SK-N-SH treated with all-trans-retinoic acid at 6 μM for 48 hours (cell line): ENCODE measurements around the gene KIAA0753.

ENCODE experiments used
- ATAC-seq: fragments of 200-7000 bp; cut with Tn5 transposase; 3 replicates; pipeline ENCODE4 v1.9.1; 2020; ENCODE audit warnings: mild to moderate bottlenecking, moderate library complexity
- ARNTL ChIP-seq: fragments of 450-650 bp; formaldehyde crosslinking; IDR thresholded peaks from 2 replicates; pipeline ENCODE4 v1.5.0; 2020; ENCODE audit warnings: low read depth, mild to moderate bottlenecking, moderate library complexity, borderline replicate concordance
- BACH2 ChIP-seq: fragments of 250-450 bp; sonication (Bioruptor Pico); IDR thresholded peaks from 2 replicates; pipeline ENCODE4 v1.9.0; 2021; ENCODE audit warnings: mild to moderate bottlenecking, borderline replicate concordance
- CSDC2 ChIP-seq: fragments of 250-450 bp; sonication (Bioruptor Pico); IDR thresholded peaks from 2 replicates; pipeline ENCODE4 v1.5.0; 2020; ENCODE audit warnings: mild to moderate bottlenecking, moderate library complexity
- ESRRG ChIP-seq: fragments of 250-450 bp; sonication (Bioruptor Pico); IDR thresholded peaks from 2 replicates; pipeline ENCODE4 v1.6.1; 2021; ENCODE audit warnings: mild to moderate bottlenecking
- GLIS3 ChIP-seq: fragments of 250-450 bp; sonication (Bioruptor Pico); IDR thresholded peaks from 2 replicates; pipeline ENCODE4 v1.5.0; 2020; ENCODE audit warnings: mild to moderate bottlenecking, moderate library complexity
- ISL1 ChIP-seq: fragments of 250-450 bp; sonication (Bioruptor Pico); IDR thresholded peaks from 2 replicates; pipeline ENCODE4 v2.1.2; 2022; ENCODE audit warnings: mild to moderate bottlenecking, moderate library complexity
- OSR1 ChIP-seq: fragments of 250-450 bp; sonication (Bioruptor Pico); IDR thresholded peaks from 2 replicates; pipeline ENCODE4 v1.8.0; 2022; ENCODE audit warnings: moderate library complexity, mild to moderate bottlenecking, inconsistent platforms
- PPARA ChIP-seq: fragments of 250-450 bp; sonication (Bioruptor Pico); IDR thresholded peaks from 2 replicates; pipeline ENCODE4 v1.5.0; 2020; ENCODE audit warnings: mild to moderate bottlenecking, borderline replicate concordance
- RARB ChIP-seq: fragments of 250-450 bp; sonication (Bioruptor Pico); IDR thresholded peaks from 2 replicates; pipeline ENCODE4 v1.8.0; 2021; ENCODE audit warnings: mild to moderate bottlenecking, moderate library complexity
- SNAI2 ChIP-seq: fragments of 250-450 bp; sonication (Bioruptor Pico); IDR thresholded peaks from 2 replicates; pipeline ENCODE4 v1.5.0; 2020; ENCODE audit warnings: mild to moderate bottlenecking, moderate library complexity
- TCF4 ChIP-seq: fragments of 250-450 bp; sonication (Bioruptor Pico); IDR thresholded peaks from 2 replicates; pipeline ENCODE4 v1.8.0; 2021; ENCODE audit warnings: mild to moderate bottlenecking, moderate library complexity, borderline replicate concordance
- TOX ChIP-seq: fragments of 250-450 bp; sonication (Bioruptor Pico); IDR thresholded peaks from 2 replicates; pipeline ENCODE4 v1.8.0; 2021; ENCODE audit warnings: mild to moderate bottlenecking, moderate library complexity, borderline replicate concordance
- ZC3H10 ChIP-seq: fragments of 250-450 bp; sonication (Bioruptor Pico); IDR thresholded peaks from 2 replicates; pipeline ENCODE4 v1.5.1; 2021; ENCODE audit warnings: mild to moderate bottlenecking, moderate library complexity
- ZFP3 ChIP-seq: fragments of 250-450 bp; sonication (Bioruptor Pico); IDR thresholded peaks from 2 replicates; pipeline ENCODE4 v1.5.0; 2020; ENCODE audit warnings: mild to moderate bottlenecking, moderate library complexity
- ZFP30 ChIP-seq: fragments of 450-650 bp; formaldehyde crosslinking; IDR thresholded peaks from 2 replicates; pipeline ENCODE4 v1.5.0; 2022; ENCODE audit warnings: mild to moderate bottlenecking, moderate library complexity
- ZNF565 ChIP-seq: fragments of 450-650 bp; formaldehyde crosslinking; conservative IDR thresholded peaks from 2 replicates; pipeline ENCODE4 v1.5.0; 2020; ENCODE audit warnings: low read depth, mild to moderate bottlenecking, moderate library complexity
- ZNF70 ChIP-seq: fragments of 450-650 bp; formaldehyde crosslinking; IDR thresholded peaks from 2 replicates; pipeline ENCODE4 v1.5.0; 2020; ENCODE audit warnings: mild to moderate bottlenecking, moderate library complexity
- ZNF8 ChIP-seq: fragments of 450-650 bp; formaldehyde crosslinking; IDR thresholded peaks from 2 replicates; pipeline ENCODE4 v1.5.0; 2020; ENCODE audit warnings: mild to moderate bottlenecking, moderate library complexity
- TF ChIP-seq, protein P1 (sequence below): fragments of 250-450 bp; sonication (Bioruptor Pico); IDR thresholded peaks from 2 replicates; pipeline ENCODE4 v1.8.0; 2020; ENCODE audit warnings: mild to moderate bottlenecking, moderate library complexity, borderline replicate concordance
- TF ChIP-seq, protein P2 (sequence below): fragments of 250-450 bp; sonication (Bioruptor Pico); IDR thresholded peaks from 2 replicates; pipeline ENCODE4 v1.8.0; 2021; ENCODE audit warnings: low read depth, mild to moderate bottlenecking, moderate library complexity, borderline replicate concordance
- TF ChIP-seq, protein P3 (sequence below): fragments of 250-450 bp; sonication (Bioruptor Pico); IDR thresholded peaks from 2 replicates; pipeline ENCODE4 v1.5.1; 2020; ENCODE audit warnings: low read depth, mild to moderate bottlenecking, moderate library complexity
- TF ChIP-seq, protein P4 (sequence below): fragments of 250-450 bp; sonication (Bioruptor Pico); IDR thresholded peaks from 2 replicates; pipeline ENCODE4 v1.5.1; 2021; ENCODE audit warnings: mild to moderate bottlenecking, moderate library complexity
- TF ChIP-seq, protein P5 (sequence below): fragments of 250-450 bp; sonication (Bioruptor Pico); IDR thresholded peaks from 2 replicates; pipeline ENCODE4 v1.5.0; 2020; ENCODE audit warnings: mild to moderate bottlenecking, moderate library complexity

KIAA0753 gene

DNA sequence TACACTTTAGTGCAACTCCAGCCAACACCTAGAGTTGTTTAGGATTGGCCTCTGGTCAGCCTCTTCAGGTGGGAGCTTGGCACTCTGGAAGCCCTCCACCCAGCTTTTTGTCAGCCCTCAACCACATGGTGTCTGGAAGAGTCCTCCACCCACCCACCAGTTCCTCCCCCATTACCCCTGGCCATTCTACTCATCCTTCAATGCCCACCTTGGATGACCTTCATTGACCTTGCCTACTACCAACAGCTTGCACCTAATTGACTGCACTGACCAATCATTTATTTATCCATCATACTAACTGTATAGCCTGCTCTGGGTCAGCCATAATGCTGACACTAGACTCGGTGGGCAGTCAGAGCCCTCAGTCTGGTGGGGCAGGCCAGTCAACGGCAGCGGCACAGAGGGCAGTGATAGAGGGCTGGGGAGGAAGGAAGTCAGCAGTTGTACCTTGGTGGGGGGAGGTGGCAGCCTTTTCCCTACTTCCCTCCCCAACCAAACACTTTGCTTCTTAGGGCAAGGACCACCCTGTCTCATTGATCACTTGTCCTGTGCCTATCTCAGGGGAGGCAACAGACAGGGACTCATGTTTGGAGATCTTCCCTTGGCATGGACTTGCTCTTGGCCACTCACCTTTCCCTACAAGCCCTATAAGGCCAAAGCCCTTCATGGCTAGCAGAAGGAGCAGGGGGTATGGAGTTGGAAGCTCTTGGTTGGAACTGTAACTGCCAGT is 43.4 kb upstream of the KIAA0753 start:
- TF ChIP-seq ZFP30 (CRISPR knock-in tag): no peak
- TF ChIP-seq GLIS3 (CRISPR knock-in tag): no peak
- TF ChIP-seq, protein P1, sequence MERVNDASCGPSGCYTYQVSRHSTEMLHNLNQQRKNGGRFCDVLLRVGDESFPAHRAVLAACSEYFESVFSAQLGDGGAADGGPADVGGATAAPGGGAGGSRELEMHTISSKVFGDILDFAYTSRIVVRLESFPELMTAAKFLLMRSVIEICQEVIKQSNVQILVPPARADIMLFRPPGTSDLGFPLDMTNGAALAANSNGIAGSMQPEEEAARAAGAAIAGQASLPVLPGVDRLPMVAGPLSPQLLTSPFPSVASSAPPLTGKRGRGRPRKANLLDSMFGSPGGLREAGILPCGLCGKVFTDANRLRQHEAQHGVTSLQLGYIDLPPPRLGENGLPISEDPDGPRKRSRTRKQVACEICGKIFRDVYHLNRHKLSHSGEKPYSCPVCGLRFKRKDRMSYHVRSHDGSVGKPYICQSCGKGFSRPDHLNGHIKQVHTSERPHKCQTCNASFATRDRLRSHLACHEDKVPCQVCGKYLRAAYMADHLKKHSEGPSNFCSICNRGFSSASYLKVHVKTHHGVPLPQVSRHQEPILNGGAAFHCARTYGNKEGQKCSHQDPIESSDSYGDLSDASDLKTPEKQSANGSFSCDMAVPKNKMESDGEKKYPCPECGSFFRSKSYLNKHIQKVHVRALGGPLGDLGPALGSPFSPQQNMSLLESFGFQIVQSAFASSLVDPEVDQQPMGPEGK (CRISPR knock-in tag): no peak
- no peak for TF ChIP-seq BACH2 (CRISPR knock-in tag)
- TF ChIP-seq ZNF565: no peak
- TF ChIP-seq, protein P2, sequence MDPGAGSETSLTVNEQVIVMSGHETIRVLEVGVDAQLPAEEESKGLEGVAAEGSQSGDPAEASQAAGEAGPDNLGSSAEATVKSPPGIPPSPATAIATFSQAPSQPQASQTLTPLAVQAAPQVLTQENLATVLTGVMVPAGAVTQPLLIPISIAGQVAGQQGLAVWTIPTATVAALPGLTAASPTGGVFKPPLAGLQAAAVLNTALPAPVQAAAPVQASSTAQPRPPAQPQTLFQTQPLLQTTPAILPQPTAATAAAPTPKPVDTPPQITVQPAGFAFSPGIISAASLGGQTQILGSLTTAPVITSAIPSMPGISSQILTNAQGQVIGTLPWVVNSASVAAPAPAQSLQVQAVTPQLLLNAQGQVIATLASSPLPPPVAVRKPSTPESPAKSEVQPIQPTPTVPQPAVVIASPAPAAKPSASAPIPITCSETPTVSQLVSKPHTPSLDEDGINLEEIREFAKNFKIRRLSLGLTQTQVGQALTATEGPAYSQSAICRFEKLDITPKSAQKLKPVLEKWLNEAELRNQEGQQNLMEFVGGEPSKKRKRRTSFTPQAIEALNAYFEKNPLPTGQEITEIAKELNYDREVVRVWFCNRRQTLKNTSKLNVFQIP (CRISPR knock-in tag): no peak
- TF ChIP-seq, protein P3, sequence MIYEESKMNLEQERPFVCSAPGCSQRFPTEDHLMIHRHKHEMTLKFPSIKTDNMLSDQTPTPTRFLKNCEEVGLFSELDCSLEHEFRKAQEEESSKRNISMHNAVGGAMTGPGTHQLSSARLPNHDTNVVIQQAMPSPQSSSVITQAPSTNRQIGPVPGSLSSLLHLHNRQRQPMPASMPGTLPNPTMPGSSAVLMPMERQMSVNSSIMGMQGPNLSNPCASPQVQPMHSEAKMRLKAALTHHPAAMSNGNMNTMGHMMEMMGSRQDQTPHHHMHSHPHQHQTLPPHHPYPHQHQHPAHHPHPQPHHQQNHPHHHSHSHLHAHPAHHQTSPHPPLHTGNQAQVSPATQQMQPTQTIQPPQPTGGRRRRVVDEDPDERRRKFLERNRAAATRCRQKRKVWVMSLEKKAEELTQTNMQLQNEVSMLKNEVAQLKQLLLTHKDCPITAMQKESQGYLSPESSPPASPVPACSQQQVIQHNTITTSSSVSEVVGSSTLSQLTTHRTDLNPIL (CRISPR knock-in tag): no peak
- TF ChIP-seq, protein P4, sequence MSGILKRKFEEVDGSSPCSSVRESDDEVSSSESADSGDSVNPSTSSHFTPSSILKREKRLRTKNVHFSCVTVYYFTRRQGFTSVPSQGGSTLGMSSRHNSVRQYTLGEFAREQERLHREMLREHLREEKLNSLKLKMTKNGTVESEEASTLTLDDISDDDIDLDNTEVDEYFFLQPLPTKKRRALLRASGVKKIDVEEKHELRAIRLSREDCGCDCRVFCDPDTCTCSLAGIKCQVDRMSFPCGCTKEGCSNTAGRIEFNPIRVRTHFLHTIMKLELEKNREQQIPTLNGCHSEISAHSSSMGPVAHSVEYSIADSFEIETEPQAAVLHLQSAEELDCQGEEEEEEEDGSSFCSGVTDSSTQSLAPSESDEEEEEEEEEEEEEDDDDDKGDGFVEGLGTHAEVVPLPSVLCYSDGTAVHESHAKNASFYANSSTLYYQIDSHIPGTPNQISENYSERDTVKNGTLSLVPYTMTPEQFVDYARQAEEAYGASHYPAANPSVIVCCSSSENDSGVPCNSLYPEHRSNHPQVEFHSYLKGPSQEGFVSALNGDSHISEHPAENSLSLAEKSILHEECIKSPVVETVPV (CRISPR knock-in tag): no peak
- no peak for ATAC-seq

DNA sequence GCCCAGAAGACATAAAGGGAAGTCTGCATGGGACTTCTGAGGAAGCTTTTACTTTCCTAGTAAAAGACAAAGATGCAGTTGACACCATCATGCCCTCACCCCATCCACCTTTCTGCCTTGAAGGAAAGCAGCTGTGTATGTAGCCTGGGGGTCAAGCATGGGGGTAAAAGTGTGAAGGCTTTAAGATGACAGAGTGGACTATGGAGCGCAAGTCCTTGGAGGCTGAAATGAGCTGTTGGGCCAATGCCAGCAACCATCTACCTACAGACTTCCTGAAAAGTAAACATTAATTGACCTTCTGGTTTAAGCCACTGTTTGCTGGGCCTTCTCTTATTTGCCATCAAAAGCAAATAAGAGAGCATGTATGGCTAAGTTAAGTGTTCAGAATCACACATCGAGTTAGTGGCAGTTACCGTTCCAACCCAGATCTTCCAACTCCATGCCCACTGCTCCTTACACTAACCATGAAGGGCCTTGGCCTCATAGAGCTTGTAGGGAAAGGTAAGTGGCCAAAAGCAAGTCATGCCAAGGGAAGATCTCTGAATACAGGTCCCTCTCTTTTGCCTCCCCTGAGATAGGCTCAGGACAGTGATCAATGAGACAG is 42.7 kb upstream of the KIAA0753 start:
- TF ChIP-seq ZFP3 (CRISPR knock-in tag) (no peak), SNAI2 (no peak)
- TF ChIP-seq, all 23 proteins: peak for 0
- ATAC-seq: no peak

DNA sequence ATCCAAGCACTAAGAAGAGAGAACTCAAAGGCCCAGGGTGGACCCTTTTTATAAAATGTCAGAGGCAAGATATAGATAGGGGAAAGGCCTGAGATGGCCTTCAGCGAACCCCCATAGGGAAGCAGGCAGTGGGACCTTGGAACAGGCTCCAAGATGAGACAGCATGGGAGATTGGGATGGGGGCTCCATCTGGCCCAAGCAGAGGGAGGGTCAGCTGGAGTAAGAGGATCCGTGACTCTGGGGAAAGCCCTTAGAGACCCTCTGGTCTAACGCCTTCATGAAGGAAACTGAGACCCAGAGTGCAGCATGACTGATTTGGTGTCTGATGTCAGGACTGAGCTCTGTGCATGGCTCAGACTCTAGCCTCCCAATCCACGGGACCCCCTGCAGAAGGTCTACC is 41.8 kb upstream of the KIAA0753 start:
- TF ChIP-seq, protein P1 (CRISPR knock-in tag): no peak
- TF ChIP-seq CSDC2 (CRISPR knock-in tag) (no peak), PPARA (CRISPR knock-in tag) (no peak), SNAI2 (no peak), TCF4 (CRISPR knock-in tag) (no peak), ZFP30 (CRISPR knock-in tag) (no peak)
- no peak for ATAC-seq

DNA sequence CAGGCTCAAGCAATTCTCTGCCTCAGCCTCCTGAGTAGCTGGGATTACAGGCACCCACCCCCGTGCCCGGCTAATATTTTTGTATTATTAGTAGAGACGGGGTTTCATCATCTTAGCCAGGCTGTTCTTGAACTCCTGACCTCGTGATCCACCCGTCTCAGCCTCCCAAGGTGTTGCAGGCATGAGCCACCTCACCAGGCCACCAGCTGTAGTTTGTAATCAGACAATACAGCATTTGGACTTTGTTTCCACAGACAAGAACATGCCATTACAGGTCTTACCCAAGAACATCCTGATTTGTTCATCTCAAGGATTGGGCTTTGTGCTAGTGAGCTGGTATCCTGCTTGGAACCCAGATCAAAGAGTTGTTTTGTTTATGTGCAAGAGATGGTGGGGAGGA is 41.2 kb upstream of the KIAA0753 start:
- TF ChIP-seq RARB (CRISPR knock-in tag) (no peak), ZNF8 (no peak), TOX (CRISPR knock-in tag) (no peak), OSR1 (CRISPR knock-in tag) (no peak), ESRRG (CRISPR knock-in tag) (no peak), TCF4 (CRISPR knock-in tag) (no peak), CSDC2 (CRISPR knock-in tag) (no peak), ZNF70 (CRISPR knock-in tag) (no peak), BACH2 (CRISPR knock-in tag) (no peak), ZC3H10 (no peak), ZFP30 (CRISPR knock-in tag) (no peak), GLIS3 (CRISPR knock-in tag) (no peak), ISL1 (no peak), ARNTL (no peak), ZNF565 (no peak), PPARA (CRISPR knock-in tag) (no peak)
- TF ChIP-seq, protein P3 (CRISPR knock-in tag): no peak
- TF ChIP-seq, protein P5, sequence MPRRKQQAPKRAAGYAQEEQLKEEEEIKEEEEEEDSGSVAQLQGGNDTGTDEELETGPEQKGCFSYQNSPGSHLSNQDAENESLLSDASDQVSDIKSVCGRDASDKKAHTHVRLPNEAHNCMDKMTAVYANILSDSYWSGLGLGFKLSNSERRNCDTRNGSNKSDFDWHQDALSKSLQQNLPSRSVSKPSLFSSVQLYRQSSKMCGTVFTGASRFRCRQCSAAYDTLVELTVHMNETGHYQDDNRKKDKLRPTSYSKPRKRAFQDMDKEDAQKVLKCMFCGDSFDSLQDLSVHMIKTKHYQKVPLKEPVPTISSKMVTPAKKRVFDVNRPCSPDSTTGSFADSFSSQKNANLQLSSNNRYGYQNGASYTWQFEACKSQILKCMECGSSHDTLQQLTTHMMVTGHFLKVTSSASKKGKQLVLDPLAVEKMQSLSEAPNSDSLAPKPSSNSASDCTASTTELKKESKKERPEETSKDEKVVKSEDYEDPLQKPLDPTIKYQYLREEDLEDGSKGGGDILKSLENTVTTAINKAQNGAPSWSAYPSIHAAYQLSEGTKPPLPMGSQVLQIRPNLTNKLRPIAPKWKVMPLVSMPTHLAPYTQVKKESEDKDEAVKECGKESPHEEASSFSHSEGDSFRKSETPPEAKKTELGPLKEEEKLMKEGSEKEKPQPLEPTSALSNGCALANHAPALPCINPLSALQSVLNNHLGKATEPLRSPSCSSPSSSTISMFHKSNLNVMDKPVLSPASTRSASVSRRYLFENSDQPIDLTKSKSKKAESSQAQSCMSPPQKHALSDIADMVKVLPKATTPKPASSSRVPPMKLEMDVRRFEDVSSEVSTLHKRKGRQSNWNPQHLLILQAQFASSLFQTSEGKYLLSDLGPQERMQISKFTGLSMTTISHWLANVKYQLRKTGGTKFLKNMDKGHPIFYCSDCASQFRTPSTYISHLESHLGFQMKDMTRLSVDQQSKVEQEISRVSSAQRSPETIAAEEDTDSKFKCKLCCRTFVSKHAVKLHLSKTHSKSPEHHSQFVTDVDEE (CRISPR knock-in tag): no peak
- ATAC-seq: no peak
